GM23248 (cell line): ENCODE results near the gene ARHGAP26. TPM values are rescaled to one million over a fixed set of nuclear protein-coding genes. Genes with fewer than 3 reads are reported as not detected.

Experiments
- DNase-seq: peaks from one replicate; pipeline ENCODE4 v3.0.0-alpha.2; 2015
- H2AFZ ChIP-seq: fragments of 200-600 bp; sonication (generic); 2 replicates; pipeline ENCODE4 v1.6.1; 2016; ENCODE audit warnings: antibody characterized with exemption
- H3F3A ChIP-seq: fragments of 200-600 bp; sonication (generic); 2 replicates; pipeline ENCODE4 v1.6.1; 2016; ENCODE audit warnings: mild to moderate bottlenecking, antibody characterized with exemption, mixed run types; ENCODE audit not compliant: insufficient read depth
- H3K27ac ChIP-seq: fragments of 200-600 bp; sonication (generic); 2 replicates; pipeline ENCODE4 v1.5.1; 2016; ENCODE audit warnings: mild to moderate bottlenecking
- H3K27me3 ChIP-seq: fragments of 200-600 bp; sonication (generic); replicated peaks from 2 replicates; pipeline ENCODE4 v1.6.1; 2016; ENCODE audit warnings: mild to moderate bottlenecking; ENCODE audit not compliant: insufficient read depth
- H3K36me3 ChIP-seq: fragments of 200-600 bp; sonication (generic); 2 replicates; pipeline ENCODE4 v1.6.1; 2016; ENCODE audit warnings: low read depth, mild to moderate bottlenecking
- H3K4me1 ChIP-seq: fragments of 200-600 bp; sonication (generic); 2 replicates; pipeline ENCODE4 v1.6.1; 2016; ENCODE audit warnings: mild to moderate bottlenecking; ENCODE audit not compliant: insufficient read depth
- H3K4me2 ChIP-seq: fragments of 200-600 bp; sonication (generic); one replicate; pipeline ENCODE4 v1.6.1; 2016; ENCODE audit warnings: mild to moderate bottlenecking; ENCODE audit not compliant: unreplicated experiment
- H3K4me3 ChIP-seq: fragments of 200-600 bp; sonication (generic); 2 replicates; pipeline ENCODE4 v1.5.1; 2016; ENCODE audit warnings: mild to moderate bottlenecking
- H3K79me2 ChIP-seq: fragments of 200-600 bp; sonication (generic); 2 replicates; pipeline ENCODE4 v1.6.1; 2016; ENCODE audit warnings: mild to moderate bottlenecking; ENCODE audit not compliant: insufficient read depth
- H3K9ac ChIP-seq: fragments of 200-600 bp; sonication (generic); 2 replicates; pipeline ENCODE4 v1.6.1; 2016; ENCODE audit warnings: mild to moderate bottlenecking
- H3K9me2 ChIP-seq: fragments of 200-600 bp; sonication (generic); 2 replicates; pipeline ENCODE4 v1.6.1; 2016; ENCODE audit warnings: mixed run types, mild to moderate bottlenecking, moderate library complexity; ENCODE audit not compliant: insufficient read depth
- H3K9me3 ChIP-seq: fragments of 200-600 bp; sonication (generic); one replicate; pipeline ENCODE4 v1.6.1; 2017; ENCODE audit warnings: low read depth
- H4K20me1 ChIP-seq: fragments of 200-600 bp; sonication (generic); 2 replicates; pipeline ENCODE4 v1.6.0; 2016; ENCODE audit not compliant: insufficient read depth
- EZH2 ChIP-seq: fragments of 200-600 bp; sonication (generic); IDR thresholded peaks from 2 replicates; pipeline ENCODE4 v1.6.1; 2018; ENCODE audit warnings: antibody characterized with exemption, mild to moderate bottlenecking; ENCODE audit not compliant: insufficient read depth, poor library complexity, severe bottlenecking
- EZH2phosphoT487 ChIP-seq: fragments of 200-600 bp; sonication (generic); IDR thresholded peaks from 2 replicates; pipeline ENCODE4 v1.6.1; 2018; ENCODE audit warnings: antibody characterized with exemption, moderate library complexity, mild to moderate bottlenecking, low read depth; ENCODE audit not compliant: insufficient read depth
- WGBS, 2 experiments: methylation state at CpG; one replicate each; pipeline ENCODE4 v1.1.6; 2015 to 2017; ENCODE audit warnings: low lambda C conversion rate in 2 of 2, low coverage in 1 of 2; ENCODE audit errors: missing lambda C conversion rate in 2 of 2; 5-methylcytosine and 5-hydroxymethylcytosine counted together
- in situ Hi-C: fragments of 300-500 bp; cut with MboI; formaldehyde crosslinking; loops from 2 replicates; pipeline ENCODE4 v1.15.0; 2020
- polyA plus RNA-seq: library from polyadenylated mRNA; unstranded; fragments of >200 nt; fragmentation: Nextera tagmentation; extraction: Ambion mirVana; gene quantifications from 2 replicates; pipeline ENCODE4 v1.2.1, GENCODE V29; 2016
- total RNA-seq: library from RNA; depleted of rRNA; stranded (reverse); fragments of >200 nt; shearing (Covaris generic); gene quantifications from 2 replicates; pipeline ENCODE4 v1.2.3, GENCODE V29; 2014

ARHGAP26 gene
- total and polyA plus RNA-seq, 2 experiments from 2014 or later: 1.6 to 1.7 TPM

DNA sequence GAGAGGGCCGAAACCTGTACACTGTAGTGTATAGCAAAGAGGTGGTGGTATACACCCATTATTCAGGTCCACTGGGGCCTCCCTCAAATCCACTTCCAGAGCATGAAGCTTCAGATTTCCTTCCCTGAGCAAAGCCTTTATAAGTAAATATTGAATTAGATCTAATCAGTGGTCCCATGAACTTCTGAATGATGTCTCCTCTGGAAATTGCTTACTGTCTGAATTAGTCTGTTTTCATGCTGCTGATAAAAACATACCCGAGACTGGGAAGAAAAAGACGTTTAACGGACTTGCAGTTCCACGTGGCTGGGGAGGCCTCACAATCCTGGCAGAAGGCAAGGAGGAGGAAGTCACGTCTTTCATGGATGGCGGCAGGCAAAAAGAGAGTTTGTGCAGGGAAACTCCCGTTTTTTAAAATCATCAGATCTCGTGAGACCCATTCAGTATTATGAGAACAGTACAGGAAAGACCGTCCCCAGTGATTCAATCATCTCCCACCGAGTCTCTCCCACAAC lies 439.8 kb downstream of the ARHGAP26 start:
- Histone ChIP-seq H3K36me3 (no peaks in the 10 kb centered on the region), H2AFZ (no peak overlapping the region), H3K27ac (no peak overlapping the region), H3K9ac (no peak overlapping the region), H3F3A (peaks cover 16% of the 10 kb centered on the region), H3K27me3 (no peaks in the 10 kb centered on the region), H3K9me3 (no peaks in the 10 kb centered on the region), H3K4me3 (no peak overlapping the region), H3K4me1 (peaks cover 27% of the 10 kb centered on the region), H4K20me1 (no peaks in the 10 kb centered on the region), H3K9me2 (no peaks in the 10 kb centered on the region), H3K4me2 (no peak overlapping the region), H3K79me2 (no peaks in the 10 kb centered on the region)
- no peak for TF ChIP-seq EZH2phosphoT487
- TF ChIP-seq EZH2: no peak
- WGBS, 2 experiments: 89% methylated on average over 11 of the region's 11 CpGs
- in situ Hi-C loops: no loop called here
- DNase-seq: no peak

DNA sequence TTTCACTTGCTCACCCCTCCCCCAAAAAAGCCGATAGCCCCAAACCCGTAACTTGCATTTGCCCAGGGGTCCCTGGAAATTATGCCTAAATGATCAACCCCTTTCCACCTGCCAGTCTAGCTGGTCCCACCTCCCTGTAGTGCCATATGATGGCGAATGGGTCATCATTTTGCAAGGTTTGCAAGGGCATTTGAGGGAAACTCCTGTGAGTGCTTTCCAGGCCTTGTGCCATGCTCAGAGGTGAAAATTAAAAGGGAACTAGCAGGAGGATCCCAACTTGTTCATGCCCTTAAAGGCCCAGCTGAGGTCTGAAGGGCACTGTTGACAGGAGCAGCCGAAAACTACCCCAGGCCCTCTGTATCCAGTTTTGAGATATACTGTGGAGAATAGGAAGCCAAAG lies 440.4 kb downstream of the ARHGAP26 start:
- Histone ChIP-seq H3K36me3 (no peaks in the 10 kb centered on the region), H3K4me1 (peaks cover 23% of the 10 kb centered on the region), H3K4me3 (no peak overlapping the region), H4K20me1 (no peaks in the 10 kb centered on the region), H3K9me3 (no peaks in the 10 kb centered on the region), H3K27ac (no peak overlapping the region), H3K27me3 (no peaks in the 10 kb centered on the region), H3F3A (peaks cover 12% of the 10 kb centered on the region), H3K9me2 (no peaks in the 10 kb centered on the region), H3K79me2 (no peaks in the 10 kb centered on the region), H3K9ac (no peak overlapping the region), H2AFZ (no peak overlapping the region), H3K4me2 (no peak overlapping the region)
- no peak for TF ChIP-seq EZH2
- no peak for TF ChIP-seq EZH2phosphoT487
- in situ Hi-C loops: no loop called here
- WGBS, 2 experiments: 98% methylated on average over 4 of the region's 4 CpGs
- DNase-seq: no peak

DNA sequence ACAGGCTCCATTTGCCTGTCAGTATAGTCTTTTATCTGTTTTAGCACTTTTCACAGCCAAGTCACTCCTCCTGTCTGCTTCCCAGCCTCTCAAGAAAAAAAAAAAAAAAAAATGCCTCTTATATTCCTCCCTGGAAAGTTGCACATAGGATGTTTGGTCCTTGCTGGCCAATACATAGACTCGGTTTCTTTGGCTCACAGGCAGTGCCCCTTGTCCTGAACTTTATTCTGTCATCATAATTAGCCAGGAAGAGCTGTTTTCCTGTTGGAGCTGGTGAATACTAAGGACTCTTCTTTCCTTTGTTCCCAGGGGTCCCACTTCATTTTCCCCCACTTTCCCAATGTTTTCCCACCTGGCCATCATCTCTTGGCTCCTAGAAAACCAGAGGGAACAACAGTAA lies 442.1 kb downstream of the ARHGAP26 start:
- Histone ChIP-seq H3K9me2 (no peaks in the 10 kb centered on the region), H3K9ac (no peak overlapping the region), H3K4me3 (no peak overlapping the region), H3K27me3 (no peaks in the 10 kb centered on the region), H3K27ac (no peak overlapping the region), H3K79me2 (no peaks in the 10 kb centered on the region), H2AFZ (no peak overlapping the region), H3K4me1 (peaks cover 18% of the 10 kb centered on the region), H3K36me3 (no peaks in the 10 kb centered on the region), H3F3A (peaks cover 8% of the 10 kb centered on the region), H4K20me1 (no peaks in the 10 kb centered on the region), H3K4me2 (no peak overlapping the region), H3K9me3 (no peaks in the 10 kb centered on the region)
- TF ChIP-seq EZH2phosphoT487 (no peak), EZH2 (no peak)
- no peak for DNase-seq
- WGBS, 2 experiments: 88 to 100% methylated on average over 1 of the region's 1 CpG
- in situ Hi-C loops: no loop called here

DNA sequence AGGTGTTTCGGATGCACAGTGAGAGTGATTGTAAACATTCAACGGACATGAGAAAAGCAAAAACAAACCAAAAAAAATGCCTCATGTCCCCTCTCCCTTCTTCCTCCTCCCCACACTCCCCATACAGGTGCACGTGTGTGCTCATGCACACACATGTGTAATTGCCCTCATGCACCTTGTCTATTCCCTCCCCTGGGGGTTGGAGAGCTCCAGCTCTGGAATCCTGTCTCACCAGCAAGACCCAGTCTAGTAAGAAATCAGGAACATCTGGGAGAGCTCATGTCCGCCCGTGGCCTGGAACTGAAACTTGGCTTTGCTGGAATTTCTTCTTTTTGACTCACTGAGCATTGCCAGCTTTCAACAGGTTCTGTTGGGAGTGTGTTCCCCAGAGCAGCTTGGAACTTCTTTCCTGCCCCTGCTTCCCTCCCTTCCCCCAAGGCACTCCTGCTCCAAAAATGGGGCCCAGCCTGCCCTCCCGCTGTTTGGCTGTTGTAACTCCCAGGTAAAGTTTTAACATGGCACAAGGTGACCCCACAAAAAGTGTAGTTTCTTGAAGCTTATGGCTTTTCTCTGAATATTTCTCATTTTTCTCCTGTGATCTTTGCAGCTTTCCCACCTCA lies 443.2 kb downstream of the ARHGAP26 start:
- Histone ChIP-seq H3K79me2 (no peaks in the 10 kb centered on the region), H3K9me2 (no peaks in the 10 kb centered on the region), H3K4me3 (no peak overlapping the region), H3K9ac (no peak overlapping the region), H3K4me1 (peaks cover 15% of the 10 kb centered on the region), H2AFZ (no peak overlapping the region), H4K20me1 (no peaks in the 10 kb centered on the region), H3K27me3 (no peaks in the 10 kb centered on the region), H3F3A (peaks cover 8% of the 10 kb centered on the region), H3K9me3 (no peaks in the 10 kb centered on the region), H3K36me3 (no peaks in the 10 kb centered on the region), H3K27ac (no peak overlapping the region), H3K4me2 (no peak overlapping the region)
- peak; percentile 71 for DNase-seq
- WGBS, 2 experiments: 53 to 59% methylated on average over 6 of the region's 6 CpGs
- TF ChIP-seq EZH2phosphoT487 (no peak), EZH2 (no peak)
- in situ Hi-C loops: no loop called here
